Neuronal stem cell (in vitro differentiated cells): ENCODE measurements around the gene AZIN2.

ENCODE experiments used
- DNase-seq: peaks from one replicate; pipeline ENCODE4 v3.0.0-alpha.2; 2013; ENCODE audit warnings: low spot score
- H2AFZ ChIP-seq: one replicate; pipeline ENCODE4 v1.6.1; 2013; ENCODE audit warnings: mild to moderate bottlenecking, low read length, inconsistent platforms
- H2AK5ac ChIP-seq: 2 replicates; pipeline ENCODE4 v1.6.1; 2013; ENCODE audit warnings: low read depth, mild to moderate bottlenecking, inconsistent platforms, low read length, moderate library complexity, mixed read lengths
- H2BK120ac ChIP-seq: 2 replicates; pipeline ENCODE4 v1.6.1; 2013; ENCODE audit warnings: low read depth, mild to moderate bottlenecking, inconsistent platforms, low read length, moderate library complexity, mixed read lengths
- H2BK12ac ChIP-seq: one replicate; pipeline ENCODE4 v1.6.1; 2013; ENCODE audit warnings: low read length, inconsistent platforms
- H2BK15ac ChIP-seq: 2 replicates; pipeline ENCODE4 v1.6.1; 2013; ENCODE audit warnings: mild to moderate bottlenecking, low read length, inconsistent platforms, mixed read lengths
- H2BK5ac ChIP-seq: one replicate; pipeline ENCODE4 v1.6.1; 2013; ENCODE audit warnings: inconsistent platforms, mild to moderate bottlenecking, low read length, moderate library complexity
- H3K14ac ChIP-seq: one replicate; pipeline ENCODE4 v1.6.1; 2013; ENCODE audit warnings: low read length, inconsistent platforms
- H3K18ac ChIP-seq: 2 replicates; pipeline ENCODE4 v1.6.1; 2013; ENCODE audit warnings: low read length, inconsistent platforms
- H3K23ac ChIP-seq: 2 replicates; pipeline ENCODE4 v1.6.1; 2013; ENCODE audit warnings: low read depth, mild to moderate bottlenecking, mixed read lengths, low read length, inconsistent platforms; ENCODE audit not compliant: poor library complexity
- H3K27ac ChIP-seq: replicated peaks from 3 replicates; pipeline ENCODE4 v1.5.1; 2013; ENCODE audit warnings: low read length, inconsistent platforms
- H3K27me3 ChIP-seq, 3 experiments: 2 replicates each; pipeline ENCODE4 v1.6.1; 2013; ENCODE audit warnings: low read length in 3 of 3, mild to moderate bottlenecking in 2 of 3, inconsistent platforms in 1 of 3, low read depth in 1 of 3, mixed read lengths in 1 of 3, moderate library complexity in 1 of 3; ENCODE audit not compliant: control insufficient read depth in 3 of 3, insufficient read depth in 3 of 3
- H3K36me3 ChIP-seq, 2 donors: replicated peaks in 1 of 2; 2 replicates each; pipeline ENCODE4 v1.6.1; 2013; ENCODE audit warnings: low read length in 2 of 2; ENCODE audit not compliant: control insufficient read depth in 2 of 2, insufficient read depth in 2 of 2
- H3K4ac ChIP-seq: 2 replicates; pipeline ENCODE4 v1.6.1; 2013; ENCODE audit warnings: inconsistent platforms, mild to moderate bottlenecking, low read length, moderate library complexity
- H3K4me1 ChIP-seq, 2 donors: 1 replicate in 1 of 2; 2 replicates in 1 of 2; pipeline ENCODE4 v1.6.1; 2013; ENCODE audit warnings: low read length in 2 of 2, low read depth in 1 of 2; ENCODE audit not compliant: control insufficient read depth in 2 of 2, insufficient read depth in 1 of 2
- H3K4me2 ChIP-seq: one replicate; pipeline ENCODE4 v1.6.1; 2013; ENCODE audit warnings: mild to moderate bottlenecking, low read length, inconsistent platforms; ENCODE audit not compliant: insufficient read depth, poor library complexity, severe bottlenecking
- H3K4me3 ChIP-seq, 2 donors: 2 replicates each; pipeline ENCODE4 v1.5.1; 2013; ENCODE audit warnings: low read length in 2 of 2, mild to moderate bottlenecking in 2 of 2, inconsistent platforms in 1 of 2, moderate library complexity in 1 of 2
- H3K79me1 ChIP-seq: one replicate; pipeline ENCODE4 v1.6.1; 2013; ENCODE audit warnings: low read depth, mild to moderate bottlenecking, inconsistent platforms, low read length, moderate library complexity
- H3K9ac ChIP-seq: one replicate; pipeline ENCODE4 v1.6.1; 2013; ENCODE audit warnings: mild to moderate bottlenecking, low read depth, low read length, inconsistent platforms; ENCODE audit not compliant: poor library complexity
- H3K9me3 ChIP-seq, 2 donors: replicated peaks in 1 of 2; 2 replicates each; pipeline versions ENCODE3 to v1.6.1; 2013; ENCODE audit warnings: low read length in 2 of 2, mild to moderate bottlenecking in 2 of 2, inconsistent platforms in 1 of 2, low read depth in 1 of 2, mixed read lengths in 1 of 2, moderate library complexity in 1 of 2; ENCODE audit not compliant: control insufficient read depth in 2 of 2, insufficient read depth in 1 of 2
- H4K8ac ChIP-seq: one replicate; pipeline ENCODE4 v1.6.1; 2013; ENCODE audit warnings: low read depth, mild to moderate bottlenecking, inconsistent platforms, low read length, moderate library complexity
- H4K91ac ChIP-seq: one replicate; pipeline ENCODE4 v1.6.1; 2013; ENCODE audit warnings: low read length, low read depth, mild to moderate bottlenecking, inconsistent platforms; ENCODE audit not compliant: poor library complexity
- WGBS, 2 donors: extraction: QIAGEN DNeasy Blood & Tissue Kit; methylation state at CpG; one replicate each; pipeline ENCODE4 v1.1.7; 2013; ENCODE audit warnings: missing lambda C conversion rate in 2 of 2, mixed read lengths in 1 of 2; ENCODE audit not compliant: insufficient read length in 2 of 2, insufficient replicate concordance in 1 of 2; ENCODE audit errors: extremely low coverage in 2 of 2; 5-methylcytosine and 5-hydroxymethylcytosine counted together

Gene AZIN2

GRCh38 chr1:33110477-33110876, 29.5 kb downstream of the AZIN2 start:
- H3K4me2 ChIP-seq = no peak overlapping the region

DNA sequence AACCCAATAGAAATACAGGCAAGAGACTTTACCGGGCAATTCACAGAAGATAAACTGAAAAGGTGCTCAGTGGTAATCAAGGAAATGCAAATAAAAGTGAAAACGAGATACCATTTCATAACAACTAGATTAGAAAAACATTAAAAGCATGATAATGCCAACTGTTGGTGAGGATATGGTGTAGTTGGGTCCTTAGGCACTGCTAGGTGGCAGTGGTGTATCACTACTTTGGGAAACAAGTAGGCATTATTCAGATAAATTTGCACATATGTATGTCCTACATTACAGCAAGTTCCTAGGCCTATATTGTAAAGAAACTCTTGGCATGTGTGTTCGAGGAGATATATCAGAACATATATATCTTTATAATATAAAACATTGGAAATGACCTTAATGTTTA, 31.0 kb downstream of the AZIN2 start:
- Histone ChIP-seq H3K23ac (no peak overlapping the region), H3K4ac (no peak overlapping the region), H4K91ac (no peak overlapping the region), H2AFZ (no peak overlapping the region), H3K14ac (no peak overlapping the region), H3K9ac (no peak overlapping the region), H2BK15ac (no peak overlapping the region), H3K27me3 (peaks cover 0 to 2% (median 0%) of the 10 kb centered on the region in 3 experiments), H4K8ac (no peak overlapping the region), H3K4me1 (no peaks in the 10 kb centered on the region), H3K36me3 (no peaks in the 10 kb centered on the region), H2AK5ac (no peak overlapping the region), H3K18ac (no peak overlapping the region), H3K79me1 (no peaks in the 10 kb centered on the region), H3K9me3 (peaks cover 2 to 17% of the 10 kb centered on the region in 2 donors), H3K4me2 (no peak overlapping the region), H2BK5ac (no peak overlapping the region), H2BK12ac (no peak overlapping the region), H3K27ac (no peak overlapping the region), H2BK120ac (no peak overlapping the region), H3K4me3 (no peak overlapping the region)
- no peak for DNase-seq
- WGBS, 2 donors = no CpG with 5 or more reads among the region's 3 CpGs

More at GRCh38 chr1:33110477-33110876, 29.5 kb downstream of the AZIN2 start:
- no peak overlapping the region for H3K23ac ChIP-seq
- H3K79me1 ChIP-seq = no peaks in the 10 kb centered on the region
- no peak overlapping the region for H2AK5ac ChIP-seq
- H3K4me1 ChIP-seq = no peaks in the 10 kb centered on the region
- H4K8ac ChIP-seq = no peak overlapping the region
- no peak for DNase-seq
- no peak overlapping the region for H2AFZ ChIP-seq
- H2BK12ac ChIP-seq = no peak overlapping the region
- H3K27ac ChIP-seq = no peak overlapping the region
- H3K27me3 ChIP-seq = peaks cover 0 to 2% (median 0%) of the 10 kb centered on the region in 3 experiments
- H3K14ac ChIP-seq = no peak overlapping the region
- no peak overlapping the region for H3K4ac ChIP-seq
- H2BK120ac ChIP-seq = no peak overlapping the region
- peaks cover 2 to 27% of the 10 kb centered on the region in 2 donors for H3K9me3 ChIP-seq
- H4K91ac ChIP-seq = no peak overlapping the region
- H3K4me3 ChIP-seq = no peak overlapping the region
- H3K9ac ChIP-seq = no peak overlapping the region
- H2BK15ac ChIP-seq = no peak overlapping the region
- no peak overlapping the region for H3K18ac ChIP-seq
- H2BK5ac ChIP-seq = no peak overlapping the region
- no peaks in the 10 kb centered on the region for H3K36me3 ChIP-seq

DNA sequence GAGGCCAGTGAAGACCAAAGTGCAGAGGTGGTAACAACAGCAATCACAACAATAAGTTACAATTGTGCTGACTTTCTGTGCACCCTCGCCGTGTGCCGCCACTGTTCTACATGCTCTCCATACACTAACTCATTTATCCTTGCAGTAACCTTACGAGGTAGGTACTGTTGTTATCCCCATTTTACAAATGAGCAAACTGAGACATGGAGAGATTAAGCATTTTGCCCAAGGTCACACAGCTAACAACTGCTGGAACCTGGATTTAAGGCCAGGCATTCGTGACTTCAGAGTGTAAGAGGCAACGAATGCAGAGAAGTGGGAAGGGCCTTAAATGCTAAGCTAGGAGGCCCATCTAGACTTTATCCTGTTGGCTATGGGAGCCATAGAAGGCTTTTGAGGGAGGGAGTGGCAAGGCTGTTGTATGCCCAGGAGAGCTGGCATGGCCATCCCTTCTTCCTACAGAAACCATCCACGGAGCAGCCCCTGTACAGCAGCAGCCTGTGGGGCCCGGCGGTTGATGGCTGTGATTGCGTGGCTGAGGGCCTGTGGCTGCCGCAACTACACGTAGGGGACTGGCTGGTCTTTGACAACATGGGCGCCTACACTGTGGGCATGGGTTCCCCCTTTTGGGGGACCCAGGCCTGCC, 36.6 kb downstream of the AZIN2 start:
- Histone ChIP-seq H3K9ac (no peak overlapping the region), H3K27ac (no peak overlapping the region), H2BK12ac (no peak overlapping the region), H3K4ac (no peak overlapping the region), H3K23ac (no peak overlapping the region), H3K18ac (no peak overlapping the region), H3K14ac (no peak overlapping the region), H2BK15ac (no peak overlapping the region), H3K36me3 (no peaks in the 10 kb centered on the region), H4K91ac (no peak overlapping the region), H2AK5ac (no peak overlapping the region), H3K9me3 (no peaks in the 10 kb centered on the region), H2BK120ac (no peak overlapping the region), H2AFZ (no peak overlapping the region), H3K27me3 (peaks cover 0 to 1% (median 0%) of the 10 kb centered on the region in 3 experiments), H3K4me3 (no peak overlapping the region), H3K4me1 (peaks cover 0 to 3% of the 10 kb centered on the region in 2 donors), H3K4me2 (no peak overlapping the region), H2BK5ac (no peak overlapping the region), H4K8ac (no peak overlapping the region), H3K79me1 (no peaks in the 10 kb centered on the region)
- no peak for DNase-seq
- no CpG with 5 or more reads among the region's 13 CpGs for WGBS, 2 donors

- no peak overlapping the region for H2BK15ac ChIP-seq
- no peak overlapping the region for H2AK5ac ChIP-seq
- no peak overlapping the region for H3K14ac ChIP-seq
- no peaks in the 10 kb centered on the region for H3K36me3 ChIP-seq
- H3K79me1 ChIP-seq = no peaks in the 10 kb centered on the region
- H4K91ac ChIP-seq = no peak overlapping the region
- no peak overlapping the region for H3K4me2 ChIP-seq
- H2AFZ ChIP-seq = no peak overlapping the region
- DNase-seq = no peak
- no peak overlapping the region for H2BK120ac ChIP-seq
- peaks cover 0 to 2% (median 0%) of the 10 kb centered on the region in 3 experiments for H3K27me3 ChIP-seq
- no peak overlapping the region for H3K23ac ChIP-seq
- no peak overlapping the region for H3K27ac ChIP-seq
- H3K9me3 ChIP-seq = no peaks in the 10 kb centered on the region
- no peak overlapping the region for H3K18ac ChIP-seq
- peaks cover 0 to 3% of the 10 kb centered on the region in 2 donors for H3K4me1 ChIP-seq
- H2BK5ac ChIP-seq = no peak overlapping the region
- H3K4ac ChIP-seq = no peak overlapping the region
- H3K9ac ChIP-seq = no peak overlapping the region
- WGBS, 2 donors = no CpG with 5 or more reads among the region's 4 CpGs
- H3K4me3 ChIP-seq = no peak overlapping the region
- H2BK12ac ChIP-seq = no peak overlapping the region
- H4K8ac ChIP-seq = no peak overlapping the region
Observed at GRCh38 chr1:33118274-33118673, 37.3 kb downstream of the AZIN2 start.
